ENCODE data around the gene GOLT1A. TPM values are rescaled to one million over a fixed set of nuclear protein-coding genes. Genes with fewer than 3 reads are reported as not detected.
"Not testable (repeated sequence)": the region's sequence is repeated elsewhere in the genome, so short reads cannot be mapped to it uniquely, and the experiment has no call there.

Gene GOLT1A
- total RNA-seq, 4 donors from 2014 or later, result 1.1 TPM; not detected in 3

- ATAC-seq, result no peak
- no peaks in the 10 kb centered on the region for H3K27me3 ChIP-seq
- WGBS, 2 donors (ENCODE audit: low coverage in 1 of 2), result 100% methylated on average over 2 of the region's 10 CpGs; no CpG with 5 or more reads in 1 of the 2 donors
- TF ChIP-seq POLR2AphosphoS5 (IDR thresholded peaks at IDR 0.05) (no peak), POLR2A (IDR thresholded peaks at IDR 0.05) (no peak), CTCF (IDR thresholded peaks at IDR 0.05) (no peak), EP300 (IDR thresholded peaks at IDR 0.05) (no peak)
- H3K36me3 ChIP-seq, result peaks cover 0 to 18% of the 10 kb centered on the region in 2 donors
- no peaks in the 10 kb centered on the region for H3K4me1 ChIP-seq
- no peaks in the 10 kb centered on the region for H3K9me3 ChIP-seq
- H3K4me3 ChIP-seq, result no peak overlapping the region
- H3K27ac ChIP-seq, result no peak overlapping the region
Observed at GRCh38 chr1:204242920-204243319, 29.1 kb upstream of the GOLT1A start.

- no peak overlapping the region for H3K27ac ChIP-seq
- no peaks in the 10 kb centered on the region for H3K9me3 ChIP-seq
- H3K36me3 ChIP-seq, result peaks cover 0 to 18% of the 10 kb centered on the region in 2 donors
- no peaks in the 10 kb centered on the region for H3K27me3 ChIP-seq
- no peak for ATAC-seq
- H3K4me3 ChIP-seq, result no peak overlapping the region
- no peaks in the 10 kb centered on the region for H3K4me1 ChIP-seq
- TF ChIP-seq CTCF (IDR thresholded peaks at IDR 0.05) (no peak), EP300 (IDR thresholded peaks at IDR 0.05) (no peak), POLR2A (IDR thresholded peaks at IDR 0.05) (no peak), POLR2AphosphoS5 (IDR thresholded peaks at IDR 0.05) (no peak)
- WGBS, 2 donors (ENCODE audit: low coverage in 1 of 2), result 93% methylated on average over 5 of the region's 5 CpGs; no CpG with 5 or more reads in 1 of the 2 donors
Observed at GRCh38 chr1:204241914-204242313, 28.1 kb upstream of the GOLT1A start.

- H3K4me1 ChIP-seq, result no peaks in the 10 kb centered on the region
- ATAC-seq, result no peak
- 0% methylated on average over 1 of the region's 2 CpGs; no CpG with 5 or more reads in 1 of the 2 donors for WGBS, 2 donors (ENCODE audit: low coverage in 1 of 2)
Observed at GRCh38 chr1:204241050-204241449, 27.3 kb upstream of the GOLT1A start.

GRCh38 chr1:204240233-204240632 is 26.4 kb upstream of the GOLT1A start:
- Histone ChIP-seq H3K4me3 (no peak overlapping the region), H3K36me3 (peaks cover 0 to 18% of the 10 kb centered on the region in 2 donors), H3K4me1 (no peaks in the 10 kb centered on the region), H3K27ac (no peak overlapping the region), H3K27me3 (no peaks in the 10 kb centered on the region), H3K9me3 (peaks cover 0 to 11% (median 0%) of the 10 kb centered on the region in 3 donors)
- no peak for ATAC-seq
- TF ChIP-seq CTCF (IDR thresholded peaks at IDR 0.05) (no peak), POLR2AphosphoS5 (IDR thresholded peaks at IDR 0.05) (no peak), POLR2A (IDR thresholded peaks at IDR 0.05) (no peak), EP300 (IDR thresholded peaks at IDR 0.05) (no peak)
- WGBS, 2 donors (ENCODE audit: low coverage in 1 of 2), result 54 to 79% methylated on average over 1 of the region's 1 CpG

More at GRCh38 chr1:204241050-204241449, 27.3 kb upstream of the GOLT1A start:
- H3K4me3 ChIP-seq, result no peak overlapping the region
- peaks cover 0 to 18% of the 10 kb centered on the region in 2 donors for H3K36me3 ChIP-seq
- no peak overlapping the region for H3K27ac ChIP-seq
- H3K9me3 ChIP-seq, result peaks cover 0 to 7% (median 0%) of the 10 kb centered on the region in 3 donors
- no peaks in the 10 kb centered on the region for H3K27me3 ChIP-seq
- TF ChIP-seq CTCF (IDR thresholded peaks at IDR 0.05) (no peak), EP300 (IDR thresholded peaks at IDR 0.05) (no peak), POLR2A (IDR thresholded peaks at IDR 0.05) (no peak), POLR2AphosphoS5 (IDR thresholded peaks at IDR 0.05) (no peak)

GRCh38 chr1:204239401-204239800 is 25.6 kb upstream of the GOLT1A start:
- H3K27ac ChIP-seq, H3K27me3 ChIP-seq, H3K4me1 ChIP-seq, ATAC-seq, H3K4me3 ChIP-seq: not testable (repeated sequence)
- H3K36me3 ChIP-seq, result peaks cover 0 to 18% of the 10 kb centered on the region in 2 donors
- 0 to 63% methylated on average over 1 to 3 of the region's 3 CpGs for WGBS, 2 donors (ENCODE audit: low coverage in 1 of 2)
- H3K9me3 ChIP-seq, result peaks cover 0 to 11% (median 0%) of the 10 kb centered on the region in 3 donors

GRCh38 chr1:204238520-204238919 is 24.7 kb upstream of the GOLT1A start:
- H3K4me3 ChIP-seq, H3K4me1 ChIP-seq, H3K27me3 ChIP-seq, ATAC-seq, H3K27ac ChIP-seq: not testable (repeated sequence)
- Histone ChIP-seq H3K9me3 (peaks cover 0 to 11% (median 0%) of the 10 kb centered on the region in 3 donors), H3K36me3 (peaks cover 0 to 18% of the 10 kb centered on the region in 2 donors)
- WGBS, 2 donors (ENCODE audit: low coverage in 1 of 2), result no CpG with 5 or more reads among the region's 2 CpGs

GRCh38 chr1:204237515-204237914 is 23.7 kb upstream of the GOLT1A start:
- H3K4me3 ChIP-seq, H3K27ac ChIP-seq, ATAC-seq, H3K27me3 ChIP-seq, H3K4me1 ChIP-seq: not testable (repeated sequence)
- H3K9me3 ChIP-seq, result peaks cover 0 to 11% (median 0%) of the 10 kb centered on the region in 3 donors
- 100% methylated on average over 1 of the region's 1 CpG for WGBS, 2 donors (ENCODE audit: low coverage in 1 of 2)
- peaks cover 0 to 11% of the 10 kb centered on the region in 2 donors for H3K36me3 ChIP-seq
